NCI-H1436 treated with DMSO at 0.1 percent for 48 hours (cell line): Measurements from ENCODE around the gene XXYLT1.
"Not testable (repeated sequence)": the region's sequence is repeated elsewhere in the genome, so short reads cannot be mapped to it uniquely, and the experiment has no call there.

Experiments used
- DNase-seq: peaks from one replicate; lab custom pipeline; 2025; lab: John Stamatoyannopoulos, UW

Gene XXYLT1

GRCh38 chr3:195096484-195097330 is 174.3 kb downstream of the XXYLT1 start:
- DNase-seq = no peak

- DNase-seq = no peak
These were observed 174.9 kb downstream of the XXYLT1 start for GRCh38 chr3:195096053-195096452.

- no peak for DNase-seq
These were observed 175.3 kb downstream of the XXYLT1 start for GRCh38 chr3:195095704-195096036.

DNA sequence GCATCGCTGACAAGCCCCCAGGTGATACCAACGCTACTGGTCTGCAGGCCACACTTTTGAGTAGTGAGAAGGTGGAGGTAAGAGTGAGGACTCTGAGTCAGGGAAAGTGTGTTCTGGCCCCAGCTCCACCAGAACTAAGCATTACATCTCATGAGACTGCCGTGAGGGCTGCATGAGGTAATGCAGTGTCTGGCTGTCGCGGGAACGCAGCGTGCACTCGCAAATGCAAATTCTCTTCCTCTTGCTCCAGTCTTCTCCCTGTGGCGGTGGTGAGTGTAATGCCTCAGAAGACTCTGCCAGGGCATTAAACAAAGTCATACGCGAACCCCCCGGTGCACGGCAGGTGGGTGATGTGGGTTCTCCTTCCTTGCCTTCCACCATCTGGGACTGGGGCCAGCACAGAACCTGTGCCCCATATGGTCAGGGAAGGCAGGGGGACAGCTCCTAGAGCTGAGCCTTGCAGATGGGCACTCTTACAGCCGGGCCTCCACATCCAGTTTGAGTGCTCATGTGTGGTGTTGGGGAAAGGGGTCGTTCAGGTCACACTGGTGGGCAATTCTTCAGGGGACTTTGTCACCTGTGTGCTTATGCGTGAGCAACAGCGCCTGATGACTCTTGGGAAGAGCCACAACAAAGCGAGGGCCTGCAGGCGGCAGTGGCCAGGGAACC is 175.8 kb downstream of the XXYLT1 start:
- no peak for DNase-seq

DNA sequence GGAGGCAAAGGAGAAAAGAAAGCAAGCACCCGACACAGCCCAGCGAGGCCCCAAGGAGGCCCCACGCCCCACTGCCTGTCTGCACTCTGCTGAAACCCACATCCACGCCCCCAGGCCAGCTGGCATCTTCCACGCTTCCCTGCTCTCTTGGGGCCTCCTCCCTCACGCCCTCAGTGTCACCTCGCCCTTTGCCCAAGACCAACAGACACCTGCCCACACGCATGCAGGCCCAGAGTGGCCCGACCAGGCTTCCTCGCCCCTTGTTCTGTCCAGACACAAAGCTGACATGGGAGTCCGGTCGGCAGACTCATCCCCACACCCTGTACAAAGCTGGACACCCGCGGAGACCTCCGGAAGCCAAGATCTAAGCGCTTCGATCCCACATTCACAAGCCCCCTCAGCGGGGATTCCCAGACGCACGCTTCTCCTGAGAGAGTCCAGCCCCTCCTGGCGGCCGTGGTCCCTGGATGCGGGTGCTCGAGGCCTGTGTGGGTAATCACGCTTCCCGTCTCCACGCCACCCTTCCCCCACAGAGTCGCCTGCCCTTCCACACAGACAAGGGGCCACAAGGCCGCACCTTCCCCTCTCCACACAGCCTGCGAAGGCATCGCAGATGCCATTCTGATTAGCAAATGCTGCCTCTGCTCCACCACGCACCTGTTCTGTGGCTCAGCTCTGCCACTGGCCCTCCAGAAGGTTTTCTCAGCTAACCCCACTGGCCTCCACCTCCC is 176.6 kb downstream of the XXYLT1 start:
- no peak for DNase-seq

GRCh38 chr3:195093731-195094130 is 177.2 kb downstream of the XXYLT1 start:
- no peak for DNase-seq

- DNase-seq = not testable (repeated sequence)
These were observed 182.9 kb downstream of the XXYLT1 start for GRCh38 chr3:195087840-195088601.

DNA sequence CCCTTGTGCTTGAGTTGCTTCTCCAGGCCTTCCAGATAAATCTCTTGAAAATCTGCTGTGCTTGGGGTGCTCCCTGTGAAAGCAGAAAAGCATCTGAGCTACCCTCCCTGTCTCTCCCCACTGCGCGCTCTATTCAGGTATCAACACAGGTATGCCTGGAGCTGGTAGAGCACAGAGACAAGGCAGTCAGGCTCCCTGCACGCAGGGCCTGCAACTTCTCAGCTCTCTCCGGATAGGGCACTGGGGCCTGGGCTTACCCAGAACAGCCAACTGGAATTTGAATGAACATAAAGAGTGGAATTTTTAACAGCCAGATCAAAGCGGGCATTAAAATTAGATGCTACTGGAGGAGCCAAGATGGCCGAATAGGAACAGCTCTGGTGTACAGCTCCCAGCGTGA is 183.6 kb downstream of the XXYLT1 start:
- no peak for DNase-seq

GRCh38 chr3:195086885-195087284 is 184.1 kb downstream of the XXYLT1 start:
- DNase-seq = no peak

DNA sequence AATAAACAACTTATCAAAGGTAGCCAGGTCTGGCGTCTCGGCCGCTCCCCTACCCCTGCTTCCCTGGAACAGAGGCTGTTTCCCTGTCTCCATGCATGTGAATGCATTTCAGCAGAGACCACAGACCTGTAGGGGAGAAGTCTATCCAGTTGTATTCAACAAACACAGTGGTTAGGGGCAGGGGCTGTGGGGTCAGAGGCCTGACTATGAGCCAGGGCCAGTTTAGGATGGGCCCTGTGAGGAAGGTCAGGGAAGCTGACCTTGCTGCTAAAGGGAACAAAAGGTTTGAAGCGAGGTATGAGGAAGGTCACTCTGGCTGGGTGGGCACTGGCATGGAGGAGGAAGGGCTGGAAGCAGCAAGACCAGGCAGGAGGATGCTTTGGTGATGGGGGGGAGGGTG is 184.6 kb downstream of the XXYLT1 start:
- DNase-seq = no peak

GRCh38 chr3:195085356-195086130 is 185.4 kb downstream of the XXYLT1 start:
- DNase-seq = no peak

GRCh38 chr3:195084746-195085145 is 186.2 kb downstream of the XXYLT1 start:
- no peak for DNase-seq

DNA sequence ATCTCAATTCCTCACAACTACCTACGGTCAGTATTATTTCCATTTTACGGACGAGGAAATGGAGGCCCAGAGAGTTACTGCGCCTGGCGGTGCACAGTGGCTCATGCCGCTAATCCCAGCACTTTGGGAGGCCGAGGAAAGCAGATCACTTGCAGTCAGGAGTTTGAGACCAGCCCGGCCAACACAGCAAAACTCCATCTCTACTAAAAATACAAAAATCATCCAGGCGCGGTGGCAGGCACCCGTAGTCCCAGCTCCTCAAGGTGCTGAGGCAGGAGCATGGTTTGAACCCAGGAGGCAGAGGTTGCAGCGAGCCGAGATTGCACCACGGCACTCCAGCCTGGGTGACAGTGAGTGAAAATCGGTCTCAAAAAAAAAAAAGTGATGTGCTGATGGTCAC is 187.3 kb downstream of the XXYLT1 start:
- no peak for DNase-seq

DNA sequence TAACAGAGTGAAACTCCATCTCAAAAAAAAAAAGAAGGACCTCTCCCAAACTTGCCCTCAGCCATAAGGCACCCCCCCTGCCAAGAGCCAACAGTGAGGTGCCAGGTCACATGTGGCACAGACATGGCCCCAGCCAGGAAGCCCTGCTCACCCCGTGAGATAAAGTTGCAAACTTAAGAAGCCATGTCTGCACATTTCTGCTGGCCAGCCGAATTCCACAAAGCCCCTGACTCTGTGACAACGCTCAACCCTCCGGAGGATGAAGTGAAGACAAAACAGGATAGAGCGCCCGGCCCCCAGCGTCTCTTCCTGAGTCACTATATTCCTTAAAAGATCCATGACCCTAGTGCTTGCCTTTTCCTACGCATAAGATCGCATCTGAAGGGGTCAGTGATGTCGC is 188.1 kb downstream of the XXYLT1 start:
- no peak for DNase-seq

DNA sequence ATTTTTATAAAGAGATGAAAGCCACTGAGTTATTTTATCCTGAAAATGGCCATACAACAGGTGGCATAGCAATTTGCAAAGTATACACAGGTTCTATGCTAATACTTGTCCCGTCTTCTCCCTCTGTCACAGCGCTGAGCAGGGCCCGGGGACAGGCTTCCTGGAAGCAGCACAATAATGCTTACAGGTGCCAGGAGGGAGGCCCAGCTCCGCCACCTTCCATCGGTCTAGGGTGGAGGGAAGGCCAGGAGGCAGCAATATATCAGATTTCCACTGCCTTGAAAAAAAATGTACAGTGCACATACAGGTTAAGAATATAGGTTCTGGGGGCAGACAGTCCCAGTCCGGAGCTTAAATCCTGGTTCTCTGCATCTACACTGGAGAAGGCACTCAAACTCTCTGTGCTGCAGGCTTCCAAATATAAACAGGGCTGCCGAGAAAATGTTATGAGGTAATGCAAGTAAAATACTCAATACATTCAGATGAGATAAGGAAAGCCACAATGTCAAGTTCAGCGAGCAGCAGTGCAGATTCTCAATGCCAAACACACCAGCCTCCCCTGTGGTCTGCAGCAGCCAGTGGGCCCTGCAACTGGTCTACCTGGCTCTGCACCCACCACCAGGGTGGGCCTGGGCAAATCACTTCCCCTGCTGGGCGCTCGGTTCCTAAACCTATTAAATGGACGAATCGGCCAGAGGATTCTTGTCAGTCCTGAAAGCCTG is 189.6 kb downstream of the XXYLT1 start:
- no peak for DNase-seq

GRCh38 chr3:195080571-195081151 is 190.3 kb downstream of the XXYLT1 start:
- DNase-seq = peak; percentile 84

DNA sequence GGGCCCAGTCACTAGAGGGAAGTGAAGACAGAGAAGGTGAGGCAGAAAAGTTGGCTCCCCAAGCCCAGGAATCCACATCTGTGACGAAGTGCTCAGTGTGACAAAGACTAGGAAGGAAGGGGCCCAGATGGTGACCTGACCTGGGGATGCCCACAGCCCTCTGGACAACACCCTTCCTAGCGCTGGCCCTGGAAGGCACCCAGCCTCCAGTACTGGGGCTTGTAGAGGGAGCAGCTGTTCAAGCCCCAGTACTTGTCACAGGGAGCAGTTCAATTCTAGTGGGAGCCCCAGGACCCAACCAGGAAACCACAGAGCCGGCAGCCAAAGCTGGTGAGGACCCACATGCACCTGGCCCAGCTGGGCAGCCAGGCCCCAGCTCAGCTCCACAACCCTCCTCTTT is 190.8 kb downstream of the XXYLT1 start:
- no peak for DNase-seq

- no peak for DNase-seq
These were observed 191.3 kb downstream of the XXYLT1 start for GRCh38 chr3:195079636-195080035.

- DNase-seq = no peak
These were observed 192.0 kb downstream of the XXYLT1 start for GRCh38 chr3:195078891-195079440.
